HepG2 (cell line): Measurements from ENCODE around the gene TCF25. TPM values are rescaled to one million over a fixed set of nuclear protein-coding genes. Genes with fewer than 3 reads are reported as not detected.

Experiments used
- ARID2 ChIP-seq: sonication (generic); formaldehyde crosslinking; IDR thresholded peaks from 2 replicates; pipeline ENCODE4 v1.8.1; 2022; ENCODE audit warnings: mild to moderate bottlenecking, missing genetic modification reagents, borderline replicate concordance
- ARID3A ChIP-seq: IDR thresholded peaks from 2 replicates; pipeline ENCODE4 v1.6.1; 2012; ENCODE audit warnings: low read depth, low read length, improper control_type of control experiment
- CSRNP1 ChIP-seq: sonication (generic); formaldehyde crosslinking; IDR thresholded peaks from 2 replicates; pipeline ENCODE4 v1.8.1; 2023; ENCODE audit warnings: mild to moderate bottlenecking, missing genetic modification reagents
- ELF3 ChIP-seq: IDR thresholded peaks from 2 replicates; pipeline ENCODE4 v1.6.1; 2016; ENCODE audit warnings: missing genetic modification reagents, missing compliant biosample characterization
- ELF4 ChIP-seq: sonication (generic); formaldehyde crosslinking; IDR thresholded peaks from 2 replicates; pipeline ENCODE4 v1.5.0; 2020; ENCODE audit warnings: missing genetic modification reagents, mild to moderate bottlenecking, moderate library complexity, borderline replicate concordance
- JUND ChIP-seq: sonication (generic); formaldehyde crosslinking; IDR thresholded peaks from 2 replicates; pipeline ENCODE4 v1.8.0; 2022; ENCODE audit warnings: mild to moderate bottlenecking, missing genetic modification reagents
- KDM5A ChIP-seq: fragments of 200-600 bp; sonication (generic); IDR thresholded peaks from 2 replicates; pipeline ENCODE4 v1.7.0; 2018; ENCODE audit warnings: antibody characterized with exemption, mild to moderate bottlenecking, low read length, borderline replicate concordance
- KLF15 ChIP-seq: sonication (generic); formaldehyde crosslinking; IDR thresholded peaks from 2 replicates; pipeline ENCODE4 v1.8.1; 2023; ENCODE audit warnings: borderline replicate concordance, mild to moderate bottlenecking, inconsistent platforms, missing genetic modification reagents, mixed read lengths
- LCORL ChIP-seq, 2 experiments: fragments of 450-650 bp in 1 of 2; sonication (generic) in 1 of 2; formaldehyde crosslinking in 1 of 2; IDR thresholded peaks; 2 replicates each; pipeline versions ENCODE4 v1.5.0 to v1.6.1; 2017 to 2020; ENCODE audit warnings: antibody characterized with exemption in 1 of 2, missing genetic modification reagents in 1 of 2
- MIXL1 ChIP-seq: IDR thresholded peaks from 2 replicates; pipeline ENCODE4 v1.6.1; 2016
- PITX1 ChIP-seq: sonication (generic); formaldehyde crosslinking; IDR thresholded peaks from 2 replicates; pipeline ENCODE4 v1.5.1; 2020; ENCODE audit warnings: mild to moderate bottlenecking, missing genetic modification reagents
- POLR2A ChIP-seq, 2 experiments: IDR thresholded peaks; 2 replicates each; pipeline ENCODE4 v1.6.1; 2011; ENCODE audit warnings: low read depth in 2 of 2, low read length in 2 of 2, mild to moderate bottlenecking in 1 of 2, moderate library complexity in 1 of 2; ENCODE audit not compliant: insufficient read depth in 1 of 2
- SMYD3 ChIP-seq: sonication (generic); formaldehyde crosslinking; IDR thresholded peaks from 2 replicates; pipeline ENCODE4 v1.8.1; 2023; ENCODE audit warnings: mild to moderate bottlenecking, missing genetic modification reagents
- UBTF ChIP-seq: sonication (generic); formaldehyde crosslinking; IDR thresholded peaks from 2 replicates; pipeline ENCODE4 v1.4.0; 2020; ENCODE audit warnings: mild to moderate bottlenecking, missing genetic modification reagents
- ZMYM3 ChIP-seq: sonication (generic); formaldehyde crosslinking; IDR thresholded peaks from 2 replicates; pipeline ENCODE4 v1.5.1; 2020; ENCODE audit warnings: mild to moderate bottlenecking, missing genetic modification reagents
- ZNF10 ChIP-seq: sonication (generic); formaldehyde crosslinking; IDR thresholded peaks from 2 replicates; pipeline ENCODE4 v1.4.0; 2020; ENCODE audit warnings: mild to moderate bottlenecking, low read depth, missing genetic modification reagents, borderline replicate concordance
- ZNF20 ChIP-seq: sonication (generic); formaldehyde crosslinking; IDR thresholded peaks from 2 replicates; pipeline ENCODE4 v1.4.0; 2020; ENCODE audit warnings: mild to moderate bottlenecking, moderate library complexity, missing genetic modification reagents
- ZNF503 ChIP-seq: sonication (generic); formaldehyde crosslinking; IDR thresholded peaks from 2 replicates; pipeline ENCODE4 v1.4.0; 2020; ENCODE audit warnings: missing genetic modification reagents
- ZNF510 ChIP-seq: sonication (generic); formaldehyde crosslinking; IDR thresholded peaks from 2 replicates; pipeline ENCODE4 v1.4.0; 2020; ENCODE audit warnings: low read depth, mild to moderate bottlenecking, missing genetic modification reagents
- ZNF792 ChIP-seq: IDR thresholded peaks from 2 replicates; pipeline ENCODE4 v1.6.1; 2016
- polyA plus RNA-seq, 8 experiments: library from polyadenylated mRNA; depleted of rRNA in 3 of 8; stranded (reverse) in 7 of 8; unstranded in 1 of 8; fragments of >200 nt; fragmentation: Illumina TruSeq in 4 of 8; extraction: Trizol in 4 of 8; gene quantifications; 2 replicates each; pipeline versions ENCODE4 v1.2.1 to v1.2.3, GENCODE V29; 2011 to 2016; ENCODE audit warnings: low read depth in 4 of 8, missing spikeins in 1 of 8, mixed read lengths in 1 of 8; ENCODE audit not compliant: insufficient read depth in 1 of 8
- total RNA-seq, 5 experiments: library from RNA; depleted of rRNA; stranded (reverse); fragments of >200 nt; fragmentation: Illumina TruSeq; extraction: Trizol; gene quantifications; 2 replicates each; pipeline ENCODE4 v1.2.3, GENCODE V29; 2016; ENCODE audit warnings: low read depth in 1 of 5

Gene TCF25
- total and polyA plus RNA-seq, 2 of the 13 experiments (the other 11 are each of a cell fraction or from before 2014, with no cell fraction given), result 138 to 206 TPM

GRCh38 chr16:89922477-89922883 is 49.1 kb downstream of the TCF25 start (continued):
- TF ChIP-seq ARID3A (no peak), ARID2 (CRISPR knock-in tag) (0 out of 2 replicates have a peak, but pooled peaks have one; percentile 92), KDM5A (peak; percentile 68; the same call in 1 of the 2 replicates), ELF3 (CRISPR knock-in tag) (no peak; the same call in 1 of the 2 replicates), LCORL (IDR thresholded peaks at IDR 0.05) (no peak), LCORL (CRISPR knock-in tag; IDR thresholded peaks at IDR 0.05) (peak; percentile 81), ZNF10 (CRISPR knock-in tag) (no peak), ZNF792 (peak; percentile 52; the same call in 1 of the 2 replicates), ZNF20 (no peak), MIXL1 (CRISPR knock-in tag) (no peak), ZNF510 (CRISPR knock-in tag) (no peak; the same call in 1 of the 2 replicates), PITX1 (CRISPR knock-in tag) (no peak), SMYD3 (CRISPR knock-in tag) (no peak), ZNF503 (CRISPR knock-in tag) (peak; percentile 55; the same call in 1 of the 2 replicates), UBTF (no peak), JUND (CRISPR knock-in tag) (no peak), ELF4 (CRISPR knock-in tag) (no peak), CSRNP1 (no peak; the same call in 1 of the 2 replicates), KLF15 (CRISPR knock-in tag) (peak; percentile 63; the same call in 1 of the 2 replicates), POLR2A (IDR thresholded peaks at IDR 0.05; ENCODE audit: insufficient read depth in 1 of 2, low read depth in 2 of 2, low read length in 2 of 2) (peak in 1 of 2 experiments; percentile 63; a peak in 2 of 4 replicates), ZMYM3 (CRISPR knock-in tag) (peak; percentile 10; the same call in 1 of the 2 replicates)
